Subcutaneous abdominal adipose tissue (tissue), 5 donors: ENCODE measurements around the gene COIL.
"Not testable (repeated sequence)": the region's sequence is repeated elsewhere in the genome, so short reads cannot be mapped to it uniquely, and the experiment has no call there.

Source experiments
- H3K27ac ChIP-seq: one replicate; pipeline ENCODE4 v1.7.0; 2013; ENCODE audit warnings: low read depth, mild to moderate bottlenecking, inconsistent platforms, low read length, moderate library complexity
- H3K27me3 ChIP-seq, 5 donors: one replicate each; pipeline ENCODE4 v1.7.0; 2013; ENCODE audit warnings: low read length in 5 of 5, inconsistent platforms in 1 of 5; ENCODE audit not compliant: control insufficient read depth in 5 of 5, insufficient read depth in 4 of 5
- H3K36me3 ChIP-seq, 5 donors: one replicate each; pipeline ENCODE4 v1.7.0; 2013; ENCODE audit warnings: low read length in 5 of 5; ENCODE audit not compliant: control insufficient read depth in 5 of 5, insufficient read depth in 5 of 5
- H3K4me1 ChIP-seq, 5 donors: one replicate each; pipeline ENCODE4 v1.7.0; 2013; ENCODE audit warnings: low read length in 5 of 5, mild to moderate bottlenecking in 3 of 5, moderate library complexity in 1 of 5; ENCODE audit not compliant: control insufficient read depth in 5 of 5, insufficient read depth in 5 of 5
- H3K4me3 ChIP-seq, 5 donors: one replicate each; pipeline ENCODE4 v1.7.0; 2013; ENCODE audit warnings: low read length in 5 of 5, low read depth in 1 of 5
- H3K9ac ChIP-seq, 5 donors: one replicate each; pipeline ENCODE4 v1.7.0; 2013; ENCODE audit warnings: low read length in 5 of 5, mild to moderate bottlenecking in 4 of 5, moderate library complexity in 3 of 5
- H3K9me3 ChIP-seq, 5 donors: one replicate each; pipeline ENCODE4 v1.7.0; 2013; ENCODE audit warnings: low read length in 5 of 5; ENCODE audit not compliant: control insufficient read depth in 5 of 5
- donor health status: healthy.
- donor health status: healthy.
- donor health status: healthy.
- donor health status: healthy.
- donor health status: healthy.

COIL gene

DNA sequence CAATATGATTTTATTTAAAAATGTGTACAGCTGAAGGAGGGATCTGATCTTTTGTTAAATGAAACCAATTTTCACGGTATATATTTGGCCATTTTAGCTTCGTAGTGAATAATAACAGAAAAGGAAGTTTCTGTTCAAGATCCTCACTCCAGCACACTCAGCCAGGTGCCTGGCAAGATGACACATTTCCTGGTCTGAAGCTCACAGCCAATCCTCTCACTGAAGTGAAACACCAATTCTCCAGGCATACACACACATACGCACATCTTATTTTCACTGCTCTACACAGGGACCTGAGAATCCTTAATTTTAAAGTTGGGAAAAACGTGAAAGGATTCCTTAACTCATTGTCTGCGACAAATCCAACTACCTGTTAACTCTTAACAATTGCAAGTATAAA is 22.6 kb downstream of the COIL start:
- not testable (repeated sequence) for H3K9me3 ChIP-seq, H3K4me1 ChIP-seq, H3K27me3 ChIP-seq, H3K9ac ChIP-seq, H3K4me3 ChIP-seq
- peak overlapping the region; percentile 34 for H3K27ac ChIP-seq
- H3K36me3 ChIP-seq, result peaks cover 30 to 75% (median 41%) of the 10 kb centered on the region in 5 donors

DNA sequence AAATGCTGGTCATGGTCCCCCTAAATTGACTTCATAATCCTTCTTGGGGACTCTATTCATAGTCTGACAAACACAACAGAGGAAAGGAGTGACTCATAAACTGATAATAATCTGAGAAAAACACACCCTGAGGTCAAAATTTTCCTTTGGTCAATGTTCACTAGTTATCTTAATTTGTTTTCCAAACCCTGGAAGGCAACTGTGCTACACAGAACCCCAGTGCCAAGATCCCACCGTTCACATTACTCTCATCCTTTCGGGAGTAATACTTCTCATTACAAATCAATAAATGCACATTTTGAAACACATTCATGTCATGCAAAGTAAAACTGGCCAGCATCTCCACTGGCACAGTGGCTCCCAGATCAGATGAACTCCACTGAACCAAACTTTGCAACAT is 23.2 kb downstream of the COIL start:
- no peak overlapping the region for H3K4me3 ChIP-seq
- peak overlapping the region; percentile 34 for H3K27ac ChIP-seq
- no peaks in the 10 kb centered on the region for H3K9me3 ChIP-seq
- H3K4me1 ChIP-seq, result peaks cover 0 to 8% (median 0%) of the 10 kb centered on the region in 5 donors
- H3K27me3 ChIP-seq, result no peaks in the 10 kb centered on the region
- peaks cover 26 to 72% (median 40%) of the 10 kb centered on the region in 5 donors for H3K36me3 ChIP-seq
- H3K9ac ChIP-seq, result no peak overlapping the region

DNA sequence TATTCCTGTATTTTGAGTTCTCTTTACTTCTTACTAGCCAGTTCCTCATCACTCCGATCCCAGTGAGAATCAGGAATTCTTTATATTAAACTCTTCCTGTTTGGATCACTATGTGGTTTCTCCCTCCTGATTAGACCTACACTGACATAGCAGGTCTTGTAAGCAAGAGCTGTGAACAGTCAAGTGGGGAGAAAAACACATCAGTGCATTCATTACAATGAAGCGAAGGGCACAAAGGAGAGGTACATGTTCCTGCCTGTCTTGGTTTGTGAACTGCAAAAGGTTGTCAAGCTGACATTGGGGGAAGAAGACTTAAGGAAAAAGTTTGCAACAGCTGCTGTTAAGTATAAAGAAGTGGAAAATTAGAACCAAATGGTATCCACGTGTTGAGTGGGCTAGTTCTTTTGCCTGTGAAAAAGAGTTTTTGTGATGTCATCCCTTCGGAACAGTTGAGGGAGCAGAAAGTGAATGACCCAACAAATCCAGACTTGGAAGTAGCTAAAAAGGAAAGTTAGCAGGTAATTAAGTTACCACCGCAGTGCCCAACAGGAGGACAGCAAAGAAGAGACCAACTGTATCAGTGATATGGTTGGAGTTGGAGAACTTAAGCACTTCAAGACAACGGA is 24.0 kb downstream of the COIL start:
- no peak overlapping the region for H3K27ac ChIP-seq
- H3K9ac ChIP-seq, result no peak overlapping the region
- peaks cover 22 to 68% (median 33%) of the 10 kb centered on the region in 5 donors for H3K36me3 ChIP-seq
- H3K4me3 ChIP-seq, result no peak overlapping the region
- H3K9me3 ChIP-seq, result no peaks in the 10 kb centered on the region
- no peaks in the 10 kb centered on the region for H3K27me3 ChIP-seq
- H3K4me1 ChIP-seq, result peaks cover 0 to 8% (median 0%) of the 10 kb centered on the region in 5 donors

DNA sequence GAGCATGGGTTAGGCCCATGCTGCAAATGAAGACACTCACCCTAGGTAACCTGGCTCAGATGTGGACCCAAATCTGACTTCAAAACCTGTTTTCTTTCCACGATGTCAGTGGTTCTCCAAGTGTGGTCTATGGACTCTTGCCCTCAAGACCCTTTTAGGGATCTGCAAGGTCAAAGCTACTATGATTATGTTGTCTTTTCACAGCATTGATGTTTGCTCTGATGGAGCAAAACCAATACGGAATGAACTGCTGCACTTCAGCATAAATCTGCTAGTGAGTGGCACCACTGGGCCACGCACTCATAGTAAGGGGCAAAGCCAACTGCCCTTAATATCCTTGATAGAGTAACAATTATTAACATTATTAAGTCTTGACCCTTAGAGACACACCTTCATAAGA is 25.4 kb downstream of the COIL start:
- peaks cover 0 to 8% (median 0%) of the 10 kb centered on the region in 5 donors for H3K4me1 ChIP-seq
- H3K9me3 ChIP-seq, result peaks cover 0 to 1% (median 0%) of the 10 kb centered on the region in 5 donors
- H3K36me3 ChIP-seq, result peaks cover 18 to 56% (median 25%) of the 10 kb centered on the region in 5 donors
- H3K27ac ChIP-seq, result no peak overlapping the region
- no peak overlapping the region for H3K4me3 ChIP-seq
- H3K9ac ChIP-seq, result no peak overlapping the region
- H3K27me3 ChIP-seq, result no peaks in the 10 kb centered on the region

DNA sequence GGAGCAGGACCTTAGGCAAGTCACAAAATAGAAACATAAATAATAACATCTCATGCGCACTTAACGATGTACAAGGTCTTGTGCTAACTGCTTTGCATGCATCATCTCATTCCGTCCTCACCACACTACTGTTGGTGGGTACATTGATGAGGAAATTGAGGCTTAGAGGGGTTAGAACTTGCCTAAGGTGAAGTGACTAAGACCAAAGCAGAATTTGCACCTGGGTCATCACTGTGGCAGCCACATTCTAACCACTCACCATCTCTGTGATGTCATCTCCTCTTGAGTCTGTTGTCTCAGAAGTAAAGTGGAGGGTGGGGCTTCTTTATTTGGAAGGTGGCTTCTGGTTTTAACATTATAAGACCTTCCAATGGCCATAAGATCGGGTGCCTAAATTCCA is 26.6 kb downstream of the COIL start:
- H3K36me3 ChIP-seq, result peaks cover 17 to 49% (median 22%) of the 10 kb centered on the region in 5 donors
- peaks cover 0 to 8% (median 0%) of the 10 kb centered on the region in 5 donors for H3K4me1 ChIP-seq
- no peaks in the 10 kb centered on the region for H3K27me3 ChIP-seq
- H3K4me3 ChIP-seq, result no peak overlapping the region
- no peak overlapping the region for H3K27ac ChIP-seq
- H3K9ac ChIP-seq, result no peak overlapping the region
- H3K9me3 ChIP-seq, result peaks cover 0 to 6% (median 0%) of the 10 kb centered on the region in 5 donors

DNA sequence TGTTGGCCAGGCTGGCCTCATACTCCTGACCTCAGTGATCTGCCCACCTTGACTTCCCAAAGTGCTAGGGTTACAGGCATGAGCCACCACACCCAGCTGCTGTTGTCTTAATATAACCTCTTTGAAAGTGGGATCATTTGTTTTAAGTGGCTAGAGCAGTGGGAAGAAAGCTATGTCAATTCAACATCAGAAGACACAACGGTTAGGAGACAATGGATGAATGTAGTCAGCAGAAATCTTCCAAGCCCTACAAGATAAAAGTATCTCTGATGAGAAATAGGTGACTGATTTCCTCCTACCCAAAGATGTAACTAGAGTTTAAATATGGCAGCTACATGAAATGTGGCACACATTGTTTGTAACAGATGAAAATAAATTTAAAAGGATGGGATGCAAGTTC is 27.0 kb downstream of the COIL start:
- Histone ChIP-seq H3K4me3 (no peak overlapping the region), H3K36me3 (peaks cover 17 to 46% (median 22%) of the 10 kb centered on the region in 5 donors), H3K27ac (no peak overlapping the region), H3K9ac (no peak overlapping the region), H3K27me3 (no peaks in the 10 kb centered on the region), H3K9me3 (peaks cover 0 to 6% (median 0%) of the 10 kb centered on the region in 5 donors), H3K4me1 (peaks cover 0 to 8% (median 0%) of the 10 kb centered on the region in 5 donors)

DNA sequence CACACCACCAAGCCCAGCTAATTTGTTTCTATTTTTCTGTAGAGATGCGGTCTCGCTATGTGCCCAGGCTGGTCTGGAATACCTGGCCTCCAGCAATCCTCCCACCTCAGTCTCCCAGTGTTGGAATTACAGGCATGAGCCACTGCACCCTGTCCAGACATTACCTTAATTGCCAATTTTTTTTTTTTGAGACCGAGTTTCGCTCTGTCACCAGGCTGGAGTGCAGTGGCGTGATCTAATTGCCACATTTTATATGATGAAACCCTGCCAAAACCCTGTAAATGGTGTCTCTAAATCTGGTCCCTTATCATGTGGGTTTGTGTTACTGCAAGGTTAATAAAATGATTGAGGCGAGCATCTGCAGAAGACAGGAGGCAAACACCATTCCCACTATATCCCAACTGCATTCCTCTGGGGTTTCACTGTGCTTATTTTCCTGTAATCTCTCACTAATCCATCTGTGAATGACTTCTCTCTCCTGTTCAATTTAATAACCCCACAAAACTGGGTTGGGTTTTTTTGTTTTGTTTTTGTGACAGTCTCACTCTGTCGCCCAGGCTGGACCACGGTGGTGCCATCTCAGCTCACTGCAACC is 27.6 kb downstream of the COIL start:
- peaks cover 11 to 44% (median 21%) of the 10 kb centered on the region in 5 donors for H3K36me3 ChIP-seq
- H3K9me3 ChIP-seq, result peaks cover 0 to 6% (median 0%) of the 10 kb centered on the region in 5 donors
- no peak overlapping the region for H3K9ac ChIP-seq
- H3K27ac ChIP-seq, result no peak overlapping the region
- no peaks in the 10 kb centered on the region for H3K27me3 ChIP-seq
- no peak overlapping the region for H3K4me3 ChIP-seq
- H3K4me1 ChIP-seq, result peaks cover 0 to 8% (median 0%) of the 10 kb centered on the region in 5 donors

DNA sequence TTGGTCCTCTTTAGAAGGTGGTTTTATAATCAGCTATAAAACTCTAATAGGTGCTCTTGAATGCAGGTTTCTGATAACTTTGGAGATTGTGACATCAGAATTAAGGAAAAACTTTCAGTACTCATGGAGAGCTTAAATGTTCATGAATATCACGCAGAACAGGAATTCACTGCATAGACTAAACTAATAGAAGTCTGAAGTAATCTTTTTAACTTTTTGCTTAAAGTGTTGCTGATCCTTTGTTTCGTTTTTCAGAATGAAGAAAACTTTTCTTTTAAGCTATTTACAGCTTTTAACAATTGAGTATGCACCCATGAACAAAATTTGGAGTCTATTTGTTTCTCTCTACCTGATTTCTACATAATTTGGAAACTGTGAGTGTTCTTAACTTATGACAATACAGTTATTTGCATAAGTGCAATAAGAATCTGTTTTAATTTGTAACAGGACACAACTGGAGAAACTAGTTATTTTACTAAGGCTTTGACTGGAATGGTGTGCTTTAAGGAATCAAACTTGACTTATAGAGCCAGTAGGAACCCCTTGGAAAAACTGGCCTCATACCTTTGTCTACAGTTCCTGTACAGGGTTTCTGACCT is 30.0 kb downstream of the COIL start:
- Histone ChIP-seq H3K27ac (no peak overlapping the region), H3K27me3 (no peaks in the 10 kb centered on the region), H3K4me1 (no peaks in the 10 kb centered on the region), H3K36me3 (peaks cover 6 to 22% (median 10%) of the 10 kb centered on the region in 5 donors), H3K4me3 (no peak overlapping the region), H3K9me3 (peaks cover 0 to 6% (median 0%) of the 10 kb centered on the region in 5 donors), H3K9ac (no peak overlapping the region)

DNA sequence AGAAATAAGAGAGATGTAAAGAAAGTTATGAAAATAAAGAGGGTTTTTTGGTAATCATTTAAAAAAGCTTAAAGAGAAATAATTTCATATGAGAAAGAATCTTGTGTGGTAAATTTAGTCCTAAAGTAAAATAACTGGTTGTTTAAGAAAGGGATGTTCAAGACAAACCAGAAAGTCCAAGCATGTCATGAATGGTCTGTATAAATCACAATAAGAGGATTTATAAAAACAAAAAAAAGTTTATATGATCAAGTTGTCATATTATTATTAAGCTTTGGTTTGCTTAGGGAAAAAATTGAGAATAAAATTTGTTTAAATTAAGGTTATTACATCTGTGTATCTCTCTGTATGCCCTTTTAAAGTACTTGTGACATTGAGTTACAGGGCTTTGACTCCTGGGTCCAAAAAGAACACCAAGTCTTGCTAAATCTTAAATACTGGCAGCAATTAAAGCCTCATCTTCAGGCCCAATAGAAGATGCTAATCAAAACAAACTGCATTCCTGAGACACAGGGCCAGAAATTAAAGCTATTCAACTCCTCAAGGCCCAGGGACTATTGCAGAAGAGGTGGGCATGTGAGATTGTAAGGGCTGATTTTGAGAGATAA is 31.4 kb downstream of the COIL start:
- Histone ChIP-seq H3K27me3 (no peaks in the 10 kb centered on the region), H3K27ac (no peak overlapping the region), H3K9me3 (peaks cover 0 to 6% (median 0%) of the 10 kb centered on the region in 5 donors), H3K36me3 (peaks cover 3 to 12% (median 7%) of the 10 kb centered on the region in 5 donors), H3K4me3 (no peak overlapping the region), H3K4me1 (no peaks in the 10 kb centered on the region), H3K9ac (no peak overlapping the region)

DNA sequence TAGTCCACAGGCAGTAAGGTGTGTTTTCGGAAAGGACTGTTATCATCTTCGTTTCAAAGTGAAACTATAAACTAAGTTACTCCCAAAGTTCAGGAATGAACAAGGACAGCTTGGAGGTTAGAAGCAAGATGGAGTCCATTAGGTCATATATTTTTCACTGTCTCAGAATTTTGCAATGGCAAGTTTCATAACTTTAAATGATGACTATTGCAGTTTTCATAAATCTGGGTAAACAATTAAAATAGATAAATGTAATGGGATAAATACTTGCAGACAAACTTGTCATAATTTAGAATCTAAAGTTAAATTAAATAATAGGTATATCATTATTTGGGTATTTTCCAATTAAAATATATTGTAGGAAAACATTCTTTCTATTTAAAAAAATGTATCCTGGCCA is 32.3 kb downstream of the COIL start:
- Histone ChIP-seq H3K36me3 (peaks cover 0 to 3% (median 0%) of the 10 kb centered on the region in 5 donors), H3K4me3 (no peak overlapping the region), H3K27me3 (no peaks in the 10 kb centered on the region), H3K27ac (no peak overlapping the region), H3K9ac (no peak overlapping the region), H3K4me1 (no peaks in the 10 kb centered on the region), H3K9me3 (peaks cover 0 to 6% (median 0%) of the 10 kb centered on the region in 5 donors)
